ENCODE measurements around the gene ESYT2. TPM values are rescaled to one million over a fixed set of nuclear protein-coding genes. Genes with fewer than 3 reads are reported as not detected.

The ESYT2 gene
- total RNA-seq, 1 experiment from 2014 or later, result 39.0 TPM

DNA sequence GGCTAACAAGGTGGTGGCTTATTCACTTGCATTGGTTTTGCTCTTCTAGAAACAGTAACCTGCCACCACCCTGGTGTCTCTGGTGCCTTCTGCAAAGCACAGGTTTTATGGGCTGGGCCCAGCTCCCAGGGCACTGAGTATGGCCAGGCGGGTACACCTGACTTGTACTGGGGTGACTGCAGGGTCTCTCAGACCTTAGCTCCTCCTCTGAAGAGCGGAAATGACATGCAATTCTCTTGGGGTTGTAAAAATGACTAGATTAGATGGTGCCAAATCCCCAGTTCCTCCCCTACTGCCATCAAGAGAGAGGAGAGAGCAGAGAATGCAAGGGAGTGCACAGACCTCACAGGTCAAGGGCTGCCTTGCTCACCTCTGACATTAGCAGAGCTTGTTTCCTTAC, 14.7 kb downstream of the ESYT2 start:
- no peak overlapping the region for H2BK120ac ChIP-seq (ENCODE audit: low read depth, low read length, poor library complexity, severe bottlenecking)
- peaks cover 1 to 12% (median 2%) of the 10 kb centered on the region in 3 experiments; a peak in 1 of 7 replicates for H3K36me3 Mint-ChIP-seq (ENCODE audit: insufficient read depth in 1 of 3, low read depth in 3 of 3)
- no peak overlapping the region for H2AK5ac ChIP-seq (ENCODE audit: insufficient read length, low read length)
- H3K18ac ChIP-seq (ENCODE audit: insufficient read length, low read depth, low read length), result no peak overlapping the region
- H3K4me1 Mint-ChIP-seq, result peaks cover 64 to 69% of the 10 kb centered on the region in 2 experiments
- no peak overlapping the region for H3K9ac ChIP-seq (ENCODE audit: extremely low read depth, insufficient read length, low read length)
- H3K27ac Mint-ChIP-seq, result peak overlapping the region in 2 of 3 experiments; percentile 31 to 69; a peak in 4 of 7 replicates
- peak overlapping the region; percentile 13 for H3K27ac ChIP-seq (ENCODE audit: insufficient read length, low read depth, low read length)
- no peak overlapping the region for H2BK20ac ChIP-seq (ENCODE audit: low read depth, low read length, poor library complexity, severe bottlenecking)
- no peaks in the 10 kb centered on the region for H4K20me1 ChIP-seq (ENCODE audit: control insufficient read depth, insufficient read depth, insufficient read length)
- no peak overlapping the region for H3K23ac ChIP-seq (ENCODE audit: insufficient read length, low read depth, low read length)
- no peak overlapping the region for H2AFZ ChIP-seq (ENCODE audit: low read length)
- H3K14ac ChIP-seq (ENCODE audit: insufficient read depth, low read length), result no peak overlapping the region
- H3K4me1 ChIP-seq (ENCODE audit: insufficient read depth, low read length), result peaks cover 8% of the 10 kb centered on the region
- no peaks in the 10 kb centered on the region for H3K27me3 Mint-ChIP-seq (ENCODE audit: low read depth)
- H2BK15ac ChIP-seq (ENCODE audit: low read depth, low read length), result no peak overlapping the region
- H3K79me2 ChIP-seq (ENCODE audit: insufficient read depth, low read length), result peaks cover 17% of the 10 kb centered on the region; the same call in 1 of the 2 replicates
- no peak overlapping the region for H2BK12ac ChIP-seq (ENCODE audit: insufficient read length, low read depth, low read length)
- H3K9me3 ChIP-seq (ENCODE audit: control insufficient read depth, low read depth, low read length), result no peaks in the 10 kb centered on the region
- WGBS (ENCODE audit: extremely low coverage, insufficient read length, low lambda C conversion rate), result no CpG with 5 or more reads among the region's 2 CpGs
- H2BK5ac ChIP-seq (ENCODE audit: insufficient read length, low read length), result no peak overlapping the region
- H4K5ac ChIP-seq (ENCODE audit: insufficient read length, low read depth, low read length), result no peak overlapping the region
- H3K79me1 ChIP-seq (ENCODE audit: insufficient read depth, low read depth, low read length, poor library complexity, severe bottlenecking), result peaks cover 4% of the 10 kb centered on the region
- no peak overlapping the region for H3K4me3 Mint-ChIP-seq
- peak overlapping the region; percentile 24 for H3K4me2 ChIP-seq (ENCODE audit: insufficient read depth, insufficient read length, low read length)
- no peak overlapping the region for H4K91ac ChIP-seq (ENCODE audit: insufficient read length, low read depth, low read length)
- no peak overlapping the region for H4K8ac ChIP-seq (replicated peaks; ENCODE audit: insufficient read length, low read depth, low read length)
- H3K23me2 ChIP-seq (ENCODE audit: insufficient read length, low read depth, low read length, poor library complexity, severe bottlenecking), result no peaks in the 10 kb centered on the region
- no peak for DNase-seq
- H3T11ph ChIP-seq (ENCODE audit: low read length), result no peak overlapping the region
- no peak overlapping the region for H3K56ac ChIP-seq (ENCODE audit: insufficient read length, low read depth, low read length)
- no peaks in the 10 kb centered on the region for H3K9me3 Mint-ChIP-seq
- TF ChIP-seq, protein P1, sequence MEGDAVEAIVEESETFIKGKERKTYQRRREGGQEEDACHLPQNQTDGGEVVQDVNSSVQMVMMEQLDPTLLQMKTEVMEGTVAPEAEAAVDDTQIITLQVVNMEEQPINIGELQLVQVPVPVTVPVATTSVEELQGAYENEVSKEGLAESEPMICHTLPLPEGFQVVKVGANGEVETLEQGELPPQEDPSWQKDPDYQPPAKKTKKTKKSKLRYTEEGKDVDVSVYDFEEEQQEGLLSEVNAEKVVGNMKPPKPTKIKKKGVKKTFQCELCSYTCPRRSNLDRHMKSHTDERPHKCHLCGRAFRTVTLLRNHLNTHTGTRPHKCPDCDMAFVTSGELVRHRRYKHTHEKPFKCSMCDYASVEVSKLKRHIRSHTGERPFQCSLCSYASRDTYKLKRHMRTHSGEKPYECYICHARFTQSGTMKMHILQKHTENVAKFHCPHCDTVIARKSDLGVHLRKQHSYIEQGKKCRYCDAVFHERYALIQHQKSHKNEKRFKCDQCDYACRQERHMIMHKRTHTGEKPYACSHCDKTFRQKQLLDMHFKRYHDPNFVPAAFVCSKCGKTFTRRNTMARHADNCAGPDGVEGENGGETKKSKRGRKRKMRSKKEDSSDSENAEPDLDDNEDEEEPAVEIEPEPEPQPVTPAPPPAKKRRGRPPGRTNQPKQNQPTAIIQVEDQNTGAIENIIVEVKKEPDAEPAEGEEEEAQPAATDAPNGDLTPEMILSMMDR (conservative IDR thresholded peaks at IDR 0.05), result no peak
- no peak overlapping the region for H3K4ac ChIP-seq (ENCODE audit: low read depth, low read length)
- no peaks in the 10 kb centered on the region for H3K27me3 ChIP-seq (ENCODE audit: insufficient read depth, low read length)
